ENCODE measurements around the gene TRHDE. TPM values are rescaled to one million over a fixed set of nuclear protein-coding genes. Genes with fewer than 3 reads are reported as not detected.

TRHDE gene
- total RNA-seq, 1 experiment from 2014 or later = 5.5 TPM

GRCh38 chr12:72522411-72522810 lies 250.2 kb downstream of the TRHDE start (continued):
- TF ChIP-seq ZNF281 (CRISPR knock-in tag; IDR thresholded peaks at IDR 0.05) = no peak
- TF ChIP-seq E2F4 (CRISPR knock-in tag; IDR thresholded peaks at IDR 0.05; ENCODE audit: borderline replicate concordance, low read depth) = no peak
- TF ChIP-seq CTCF (IDR thresholded peaks at IDR 0.05) = no peak
- no peak for TF ChIP-seq ESRRA (CRISPR knock-in tag; IDR thresholded peaks at IDR 0.05; ENCODE audit: borderline replicate concordance)
- TF ChIP-seq SMAD3 (CRISPR knock-in tag; IDR thresholded peaks at IDR 0.05; ENCODE audit: borderline replicate concordance) = no peak

GRCh38 chr12:72523754-72524153 lies 251.6 kb downstream of the TRHDE start:
- Mint-ChIP-seq H3K4me1 (peaks cover 22% of the 10 kb centered on the region), H3K9me3 (peaks cover 6% of the 10 kb centered on the region), H3K27me3 (ENCODE audit: low read depth) (peaks cover 4% of the 10 kb centered on the region; the same call in 1 of the 2 replicates), H3K27ac (no peak overlapping the region), H3K36me3 (peaks cover 10% of the 10 kb centered on the region), H3K4me3 (no peak overlapping the region)
- ATAC-seq = no peak
- ChIA-PET CTCF (no interaction called here), POLR2A (no interaction called here)
- DNase-seq (ENCODE audit: low spot score) = no peak
- no peak for TF ChIP-seq JUN (CRISPR knock-in tag; IDR thresholded peaks at IDR 0.05)
- no peak for TF ChIP-seq ZNF219 (CRISPR knock-in tag; IDR thresholded peaks at IDR 0.05; ENCODE audit: borderline replicate concordance)
- no peak for TF ChIP-seq E2F1 (CRISPR knock-in tag; IDR thresholded peaks at IDR 0.05)
- no peak for TF ChIP-seq E2F5 (CRISPR knock-in tag; IDR thresholded peaks at IDR 0.05)
- TF ChIP-seq FOXK1 (CRISPR knock-in tag; IDR thresholded peaks at IDR 0.05) = no peak
- no peak for TF ChIP-seq ZNF317 (CRISPR knock-in tag; IDR thresholded peaks at IDR 0.05; ENCODE audit: borderline replicate concordance, low read depth)
- TF ChIP-seq HMGA2 (CRISPR knock-in tag; IDR thresholded peaks at IDR 0.05) = no peak
- no peak for TF ChIP-seq TCF7 (CRISPR knock-in tag; IDR thresholded peaks at IDR 0.05; ENCODE audit: low read depth)
- TF ChIP-seq ZNF138 (CRISPR knock-in tag; conservative IDR thresholded peaks at IDR 0.05) = no peak
- no peak for TF ChIP-seq ZNF263 (CRISPR knock-in tag; IDR thresholded peaks at IDR 0.05; ENCODE audit: low read depth)
- TF ChIP-seq NR1H2 (CRISPR knock-in tag; IDR thresholded peaks at IDR 0.05) = no peak
- no peak for TF ChIP-seq STAT6 (CRISPR knock-in tag; conservative IDR thresholded peaks at IDR 0.05; ENCODE audit: low read depth)
- no peak for TF ChIP-seq ZSCAN18 (CRISPR knock-in tag; IDR thresholded peaks at IDR 0.05)
